IMR-90 (cell line): ENCODE measurements around the gene CD80. TPM values are rescaled to one million over a fixed set of nuclear protein-coding genes. Genes with fewer than 3 reads are reported as not detected.

Source experiments
- ATAC-seq: fragments of 200-7000 bp; cut with Tn5 transposase; 2 replicates; pipeline ENCODE4 v1.9.1; 2020; ENCODE audit warnings: low read depth, mild to moderate bottlenecking, moderate library complexity
- BruUV-seq: library from RNA; stranded (reverse); fragments of 400-500 nt; replicated peaks from 2 replicates; lab custom pipeline; 2021; lab: Mats Ljungman, UMichigan
- CTCF ChIA-PET: fragments of 300-600 bp; formaldehyde crosslinking; extraction: SDS; loops from one replicate; lab custom pipeline; 2021; ENCODE audit warnings: antibody characterized with exemption; lab: Yijun Ruan, JAX
- POLR2A ChIA-PET: fragments of 300-600 bp; sonication (Branson Sonifier 250); formaldehyde crosslinking; loops from one replicate; lab custom pipeline; 2022; ENCODE audit warnings: antibody characterized with exemption; ENCODE audit not compliant: unreplicated experiment; lab: Charles Lee
- DNase-seq: peaks from one replicate; pipeline ENCODE4 v3.0.0; 2013
- H2AFZ ChIP-seq: replicated peaks from 2 replicates; pipeline ENCODE3; 2013; ENCODE audit warnings: low read length, mild to moderate bottlenecking; ENCODE audit not compliant: poor library complexity
- H2AK5ac ChIP-seq: 2 replicates; pipeline ENCODE4 v1.6.1; 2013; ENCODE audit warnings: low read depth, low read length, inconsistent platforms
- H2AK9ac ChIP-seq: replicated peaks from 2 replicates; pipeline ENCODE3; 2013; ENCODE audit warnings: mild to moderate bottlenecking, low read depth, low read length, moderate library complexity; ENCODE audit not compliant: poor library complexity
- H2BK120ac ChIP-seq: 2 replicates; pipeline ENCODE4 v1.6.1; 2013; ENCODE audit warnings: low read depth, low read length, inconsistent platforms
- H2BK15ac ChIP-seq: 3 replicates; pipeline ENCODE4 v1.6.1; 2013; ENCODE audit warnings: low read depth, low read length, inconsistent platforms
- H2BK20ac ChIP-seq: 2 replicates; pipeline ENCODE4 v1.6.1; 2013; ENCODE audit warnings: low read depth, mild to moderate bottlenecking, inconsistent platforms, low read length, moderate library complexity
- H2BK5ac ChIP-seq: 2 replicates; pipeline ENCODE4 v1.6.1; 2013; ENCODE audit warnings: mild to moderate bottlenecking, low read depth, low read length, inconsistent platforms; ENCODE audit not compliant: poor library complexity, severe bottlenecking
- H3K14ac ChIP-seq: replicated peaks from 2 replicates; pipeline ENCODE4 v1.6.1; 2013; ENCODE audit warnings: low read depth, low read length, inconsistent platforms
- H3K18ac ChIP-seq: 2 replicates; pipeline ENCODE4 v1.6.1; 2013; ENCODE audit warnings: low read depth, low read length, control low read depth
- H3K23ac ChIP-seq: 2 replicates; pipeline ENCODE4 v1.6.1; 2013; ENCODE audit warnings: low read depth, low read length, inconsistent platforms
- H3K27ac ChIP-seq: 2 replicates; pipeline ENCODE4 v1.5.1; 2013; ENCODE audit warnings: mild to moderate bottlenecking, control low read depth, low read length; ENCODE audit not compliant: insufficient read depth
- H3K27me3 ChIP-seq: 2 replicates; pipeline ENCODE4 v1.6.1; 2013; ENCODE audit warnings: low read length; ENCODE audit not compliant: control insufficient read depth, insufficient read depth
- H3K36me3 ChIP-seq: 2 replicates; pipeline ENCODE4 v1.6.1; 2013; ENCODE audit warnings: low read length, mixed read lengths; ENCODE audit not compliant: control insufficient read depth, insufficient read depth
- H3K4ac ChIP-seq: 2 replicates; pipeline ENCODE4 v1.6.1; 2013; ENCODE audit warnings: low read depth, low read length, inconsistent platforms
- H3K4me1 ChIP-seq: 2 replicates; pipeline ENCODE4 v1.6.1; 2013; ENCODE audit warnings: low read length, mixed read lengths; ENCODE audit not compliant: control insufficient read depth, insufficient read depth
- H3K4me2 ChIP-seq: 2 replicates; pipeline ENCODE4 v1.6.1; 2013; ENCODE audit warnings: low read depth, mild to moderate bottlenecking, control low read depth, low read length, moderate library complexity
- H3K4me3 ChIP-seq: 2 replicates; pipeline ENCODE4 v1.5.1; 2013; ENCODE audit warnings: low read depth, mild to moderate bottlenecking, control low read depth, low read length, moderate library complexity; ENCODE audit not compliant: insufficient read depth
- H3K56ac ChIP-seq: 2 replicates; pipeline ENCODE4 v1.6.1; 2013; ENCODE audit warnings: low read length, inconsistent platforms; ENCODE audit not compliant: insufficient read depth; ENCODE audit errors: extremely low read depth
- H3K79me1 ChIP-seq, 2 experiments: 2 replicates each; pipeline ENCODE4 v1.6.1; 2013; ENCODE audit warnings: low read length in 2 of 2, inconsistent platforms in 1 of 2, low read depth in 1 of 2
- H3K9ac ChIP-seq: 2 replicates; pipeline ENCODE4 v1.6.1; 2013; ENCODE audit warnings: low read depth, low read length, control low read depth
- H3K9me1 ChIP-seq: 2 replicates; pipeline ENCODE4 v1.6.1; 2013; ENCODE audit warnings: low read length, inconsistent platforms; ENCODE audit not compliant: insufficient read depth
- H3K9me3 ChIP-seq: 2 replicates; pipeline ENCODE4 v1.6.1; 2013; ENCODE audit warnings: low read length; ENCODE audit not compliant: control insufficient read depth, insufficient read depth
- H4K20me1 ChIP-seq: 2 replicates; pipeline ENCODE4 v1.6.1; 2013; ENCODE audit warnings: low read length, inconsistent platforms; ENCODE audit not compliant: insufficient read depth
- H4K5ac ChIP-seq: 2 replicates; pipeline ENCODE4 v1.6.1; 2013; ENCODE audit warnings: mild to moderate bottlenecking, low read depth, low read length, control low read depth
- H4K8ac ChIP-seq, 2 experiments: 2 replicates each; pipeline ENCODE4 v1.6.1; 2013; ENCODE audit warnings: low read depth in 2 of 2, low read length in 2 of 2, control low read depth in 1 of 2, inconsistent platforms in 1 of 2
- H4K91ac ChIP-seq: 2 replicates; pipeline ENCODE4 v1.6.1; 2013; ENCODE audit warnings: low read depth, low read length, inconsistent platforms; ENCODE audit not compliant: insufficient read depth
- BHLHE40 ChIP-seq: fragments of 150-350 bp; IDR thresholded peaks from 2 replicates; pipeline ENCODE4 v1.6.1; 2016; ENCODE audit warnings: mild to moderate bottlenecking, low read depth, low read length
- CEBPB ChIP-seq: IDR thresholded peaks from 2 replicates; pipeline ENCODE4 v1.6.1; 2012; ENCODE audit warnings: low read depth, low read length, improper control_type of control experiment
- CHD1 ChIP-seq: IDR thresholded peaks from 2 replicates; pipeline ENCODE4 v1.6.1; 2012; ENCODE audit warnings: low read depth, low read length, improper control_type of control experiment
- CTCF ChIP-seq: conservative IDR thresholded peaks from 2 replicates; pipeline ENCODE4 v1.5.1; 2012; ENCODE audit warnings: mild to moderate bottlenecking, low read depth, low read length, improper control_type of control experiment
- ELK1 ChIP-seq: fragments of 150-350 bp; IDR thresholded peaks from 2 replicates; pipeline ENCODE4 v1.6.1; 2016; ENCODE audit warnings: low read depth, mild to moderate bottlenecking, low read length, moderate library complexity, borderline replicate concordance
- FOS ChIP-seq: fragments of 150-350 bp; IDR thresholded peaks from 2 replicates; pipeline ENCODE4 v1.6.1; 2016; ENCODE audit warnings: low read depth, low read length
- MAFK ChIP-seq: IDR thresholded peaks from 2 replicates; pipeline ENCODE4 v1.6.1; 2012; ENCODE audit warnings: low read depth, low read length, improper control_type of control experiment
- MAZ ChIP-seq: IDR thresholded peaks from 2 replicates; pipeline ENCODE4 v1.6.1; 2012; ENCODE audit warnings: low read depth, mild to moderate bottlenecking, low read length, improper control_type of control experiment, moderate library complexity, borderline replicate concordance
- MXI1 ChIP-seq: IDR thresholded peaks from 2 replicates; pipeline ENCODE4 v1.6.1; 2012; ENCODE audit warnings: low read depth, mild to moderate bottlenecking, low read length, moderate library complexity, borderline replicate concordance
- NFE2L2 ChIP-seq: fragments of 150-350 bp; IDR thresholded peaks from 2 replicates; pipeline ENCODE4 v1.6.1; 2016; ENCODE audit warnings: low read depth, mild to moderate bottlenecking, low read length
- POLR2A ChIP-seq: IDR thresholded peaks from 2 replicates; pipeline ENCODE4 v1.6.1; 2012; ENCODE audit warnings: mild to moderate bottlenecking, low read depth, low read length
- RAD21 ChIP-seq: IDR thresholded peaks from 2 replicates; pipeline ENCODE4 v1.6.1; 2012; ENCODE audit warnings: low read length, improper control_type of control experiment
- RCOR1 ChIP-seq: IDR thresholded peaks from 2 replicates; pipeline ENCODE4 v1.6.1; 2012; ENCODE audit warnings: mild to moderate bottlenecking, low read length, improper control_type of control experiment; ENCODE audit not compliant: insufficient replicate concordance
- RFX5 ChIP-seq: IDR thresholded peaks from 2 replicates; pipeline ENCODE4 v1.8.0; 2012; ENCODE audit warnings: low read depth, mild to moderate bottlenecking, low read length, moderate library complexity
- SMC3 ChIP-seq: fragments of 150-350 bp; IDR thresholded peaks from 2 replicates; pipeline ENCODE4 v1.6.1; 2016; ENCODE audit warnings: low read depth, mild to moderate bottlenecking, antibody characterized with exemption, low read length, moderate library complexity
- USF2 ChIP-seq: fragments of 150-350 bp; IDR thresholded peaks from 2 replicates; pipeline ENCODE4 v1.6.1; 2017; ENCODE audit warnings: mild to moderate bottlenecking, antibody characterized with exemption, low read length, low read depth
- WGBS, 2 experiments: methylation state at CpG; one replicate each; pipeline versions ENCODE4 v1.1.5 to v1.1.7; 2013; ENCODE audit warnings: missing lambda C conversion rate in 2 of 2; ENCODE audit not compliant: insufficient read length in 1 of 2; ENCODE audit errors: extremely low coverage in 2 of 2; 5-methylcytosine and 5-hydroxymethylcytosine counted together
- dilution Hi-C: fragments of 300-500 bp; cut with HindIII; formaldehyde crosslinking; loops from one replicate; pipeline ENCODE4 v1.14.3; 2018; ENCODE audit warnings: low sequenced_read_pairs; ENCODE audit not compliant: unreplicated experiment
- in situ Hi-C: fragments of 300-500 bp; cut with MboI; formaldehyde crosslinking; loops from 3 replicates; pipeline ENCODE4 v1.14.3; 2019; ENCODE audit warnings: low sequenced_read_pairs, inconsistent platforms, mixed read lengths
- intact Hi-C: fragments of 100-400 bp; cut with micrococcal nuclease; formaldehyde crosslinking; loops from 2 replicates; pipeline ENCODE4 v1.10.0; 2022
- polyA plus RNA-seq, 3 experiments: library from polyadenylated mRNA; depleted of rRNA; stranded (reverse); fragments of >200 nt; gene quantifications; 2 replicates each; pipeline ENCODE4 v1.2.3, GENCODE V29; 2012; ENCODE audit warnings: low replicate concordance in 1 of 3
- total RNA-seq: library from RNA; depleted of rRNA; stranded (reverse); fragments of >200 nt; gene quantifications from 2 replicates; pipeline ENCODE4 v1.2.3, GENCODE V29; 2012

CD80 gene
- total and polyA plus RNA-seq, 2 of the 4 experiments (the other 2 are of a cell fraction): not detected

- BruUV-seq: no TSS peak
- no peak overlapping the region for H2BK120ac ChIP-seq
- DNase-seq: no peak
- no peaks in the 10 kb centered on the region for H3K36me3 ChIP-seq
- no peak overlapping the region for H3K14ac ChIP-seq
- no peak overlapping the region for H3K56ac ChIP-seq
- no peaks in the 10 kb centered on the region for H4K20me1 ChIP-seq
- in situ Hi-C loops: no loop called here
- dilution Hi-C loops: no loop called here
- no peak overlapping the region for H2AK5ac ChIP-seq
- ChIA-PET POLR2A (no interaction called here), CTCF (no interaction called here)
- H2BK20ac ChIP-seq: no peak overlapping the region
- H2BK15ac ChIP-seq: no peak overlapping the region
- no peaks in the 10 kb centered on the region for H3K4me1 ChIP-seq
- no peak overlapping the region for H3K4ac ChIP-seq
- H3K9ac ChIP-seq: no peak overlapping the region
- no peak overlapping the region for H4K5ac ChIP-seq
- intact Hi-C loops: no loop called here
- ATAC-seq: no peak
- H3K18ac ChIP-seq: no peak overlapping the region
- no peak overlapping the region for H3K23ac ChIP-seq
- H3K4me2 ChIP-seq: no peak overlapping the region
- H4K8ac ChIP-seq: no peak overlapping the region
- no peaks in the 10 kb centered on the region for H3K9me3 ChIP-seq
- H2AK9ac ChIP-seq: no peak overlapping the region
- no peaks in the 10 kb centered on the region for H3K9me1 ChIP-seq
- no CpG with 5 or more reads among the region's 7 CpGs for WGBS, 2 experiments
- no peak overlapping the region for H3K27ac ChIP-seq
- H3K27me3 ChIP-seq: no peaks in the 10 kb centered on the region; the same call in 1 of the 2 replicates
- no peak overlapping the region for H2BK5ac ChIP-seq
- H3K79me1 ChIP-seq: no peaks in the 10 kb centered on the region
- no peak overlapping the region for H2AFZ ChIP-seq
- TF ChIP-seq RAD21: no peak
- no peak for TF ChIP-seq POLR2A
- TF ChIP-seq RFX5: no peak
- TF ChIP-seq MAZ: no peak
- no peak for TF ChIP-seq ELK1
- TF ChIP-seq SMC3: no peak
- TF ChIP-seq BHLHE40: no peak
- TF ChIP-seq USF2: no peak
- no peak for TF ChIP-seq MAFK
- TF ChIP-seq MXI1: no peak
- TF ChIP-seq NFE2L2: no peak
- TF ChIP-seq RCOR1: no peak
- TF ChIP-seq CHD1: no peak
- no peak for TF ChIP-seq CTCF
- no peak for TF ChIP-seq CEBPB
- TF ChIP-seq FOS: no peak
- H3K4me3 ChIP-seq: no peak overlapping the region
- H4K91ac ChIP-seq: no peak overlapping the region
Observed at GRCh38 chr3:119543147-119543546, 16.3 kb downstream of the CD80 start.
